Pancreas (tissue), 10 donors: ENCODE measurements around the gene TTLL8. TPM values are rescaled to one million over a fixed set of nuclear protein-coding genes. Genes with fewer than 3 reads are reported as not detected.

ENCODE experiments used
- ATAC-seq, 4 donors: fragments of 200-7000 bp; cut with Tn5 transposase; one replicate each; pipeline versions ENCODE4 v1.8.0 to v1.9.1; 2020; ENCODE audit warnings: mild to moderate bottlenecking in 4 of 4, moderate library complexity in 4 of 4
- DNase-seq, 6 donors: peaks; one replicate each; pipeline ENCODE4 v3.0.0-alpha.2; 2020
- FAIRE-seq: peaks from 2 replicates; lab custom pipeline; 2012; peaks lifted over from hg19 to GRCh38; lab: Jason Lieb, UNC
- H3K27ac ChIP-seq, 4 donors: fragments of 200-600 bp; sonication (generic); 1 replicate in 3 of 4; 2 replicates in 1 of 4; pipeline versions ENCODE4 v1.5.0 to v1.8.0; 2020
- H3K27me3 ChIP-seq, 4 donors: fragments of 200-600 bp; one replicate each; pipeline ENCODE4 v1.8.0; 2021
- H3K36me3 ChIP-seq, 3 donors: fragments of 200-600 bp; sonication (generic) in 1 of 3; one replicate each; pipeline versions ENCODE4 v1.5.0 to v1.8.0; 2020 to 2021
- H3K4me1 ChIP-seq, 3 donors: fragments of 200-600 bp; one replicate each; pipeline ENCODE4 v1.8.0; 2021
- H3K4me3 ChIP-seq, 4 donors: fragments of 200-600 bp; sonication (generic) in 2 of 4; one replicate each; pipeline versions ENCODE4 v1.5.0 to v1.8.0; 2020 to 2021
- H3K9me3 ChIP-seq, 4 donors: fragments of 200-600 bp; one replicate each; pipeline ENCODE4 v1.8.0; 2021
- CTCF ChIP-seq, 4 donors: fragments of 200-600 bp; sonication (generic) in 3 of 4; IDR thresholded peaks; one replicate each; pipeline versions ENCODE4 v1.5.0 to v1.8.0; 2021; ENCODE audit warnings: antibody characterized with exemption in 4 of 4
- WGBS, 2 donors: extraction: QIAGEN DNeasy Blood & Tissue Kit; methylation state at CpG; one replicate each; pipeline ENCODE4 v1.1.7; 2013; 5-methylcytosine and 5-hydroxymethylcytosine counted together
- intact Hi-C, 3 donors: fragments of 100-400 bp; cut with DNase I; formaldehyde crosslinking; loops; one replicate each; pipeline versions ENCODE4 v1.11.1 to v1.14.2; 2022
- polyA plus RNA-seq, 2 donors: library from polyadenylated mRNA; stranded (reverse); fragments of 200-250 nt; gene quantifications; one replicate each; pipeline ENCODE4 v1.2.3, GENCODE V29; 2013
- total RNA-seq, 6 donors: library from RNA; stranded (reverse); fragmentation: NEBNext Ultra II Directional in 4 of 6; extraction: Animal tissue kit (Norgen Biotek cat#: 25700) in 4 of 6; gene quantifications; one replicate each; pipeline versions ENCODE4 v1.2.1 to v1.2.4, GENCODE V29; 2021 to 2023
- donor health status: healthy with polysubstance abuse.
- donor health status: DM: no; HTN: no; CAD: no; lungs with moderate emphysema.
- donor health status: DM: no; HTN: no; CAD: no.
- donor health status: control.
- donor health status: control.
- donor health status: Bipolar disorder and iron deficiency.
- donor health status: DM: yes; HTN: yes; CAD: no.
- donor health status: DM: no; HTN: no; CAD: no.
- donor health status: DM: no; HTN: no; CAD: no.
- donor health status: DM: yes; HTN: yes; CAD: no.

Gene TTLL8
- total and polyA plus RNA-seq, 8 donors: not detected

DNA sequence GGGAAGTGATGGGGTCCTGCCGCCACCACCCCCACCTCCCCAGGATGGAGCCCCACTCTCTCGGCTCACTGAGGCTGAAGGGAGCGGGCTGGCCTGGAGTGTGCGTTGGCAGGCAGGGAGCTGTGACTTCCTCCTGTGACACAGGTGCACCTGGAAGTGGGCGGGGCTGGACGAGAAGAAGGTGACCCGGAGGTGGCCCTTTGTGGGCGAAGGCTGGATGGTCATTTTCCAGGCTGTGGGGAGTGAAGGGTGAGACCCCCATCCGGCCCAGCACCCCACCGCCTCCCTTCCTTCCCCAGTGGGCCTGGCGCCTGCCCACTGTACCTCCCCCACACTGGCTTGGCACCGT lies 60.9 kb downstream of the TTLL8 start:
- Histone ChIP-seq H3K27me3 (no peaks in the 10 kb centered on the region), H3K9me3 (no peaks in the 10 kb centered on the region), H3K4me1 (no peaks in the 10 kb centered on the region), H3K27ac (no peak overlapping the region), H3K36me3 (no peaks in the 10 kb centered on the region), H3K4me3 (no peak overlapping the region)
- intact Hi-C loops: no loop called here
- FAIRE-seq (no peak), ATAC-seq (peak in 3 of 4 donors; percentile 33 to 46 (median 39)), DNase-seq (peak in 4 of 6 donors; percentile 22 to 70 (median 53))
- TF ChIP-seq CTCF (IDR thresholded peaks at IDR 0.05): no peak
- 65 to 70% methylated on average over 10 to 12 of the region's 12 CpGs for whole genome bisulfite sequencing, 2 donors

GRCh38 chr22:49996518-49997250 lies 61.4 kb downstream of the TTLL8 start:
- Histone ChIP-seq H3K4me3 (no peak overlapping the region), H3K9me3 (no peaks in the 10 kb centered on the region), H3K4me1 (no peaks in the 10 kb centered on the region), H3K36me3 (no peaks in the 10 kb centered on the region), H3K27ac (no peak overlapping the region), H3K27me3 (no peaks in the 10 kb centered on the region)
- DNase-seq: peak in 3 of 6 donors; percentile 43 to 67 (median 50)
- FAIRE-seq: no peak
- TF ChIP-seq CTCF (IDR thresholded peaks at IDR 0.05): no peak
- ATAC-seq: no peak
- 84 to 88% methylated on average over 16 to 19 of the region's 19 CpGs for WGBS, 2 donors
- intact Hi-C loops: no loop called here

DNA sequence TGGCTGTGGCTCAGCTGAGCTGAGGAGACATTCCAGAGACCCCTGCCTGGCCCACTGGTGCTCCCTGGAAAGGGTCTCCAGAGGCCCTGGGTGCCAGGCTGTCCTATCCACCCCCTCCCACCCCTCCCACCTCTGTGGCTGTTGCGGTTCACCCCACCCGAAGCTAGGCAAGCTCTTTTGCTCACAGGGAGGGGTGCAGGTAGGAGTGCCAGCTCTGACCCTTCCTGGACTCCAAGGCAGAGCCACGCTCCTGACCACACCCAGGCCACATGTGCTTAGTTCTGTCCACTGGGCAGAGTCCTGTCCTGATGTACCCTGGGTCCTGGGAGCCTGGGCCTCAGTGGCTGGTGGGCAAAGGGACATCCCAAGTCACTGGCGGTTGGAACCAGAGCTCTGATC lies 62.0 kb downstream of the TTLL8 start:
- Histone ChIP-seq H3K27me3 (no peaks in the 10 kb centered on the region), H3K4me3 (no peak overlapping the region), H3K27ac (no peak overlapping the region), H3K36me3 (no peaks in the 10 kb centered on the region), H3K9me3 (no peaks in the 10 kb centered on the region), H3K4me1 (no peaks in the 10 kb centered on the region)
- DNase-seq (peak in 2 of 6 donors; percentile 47 to 52), FAIRE-seq (no peak), ATAC-seq (no peak)
- 83 to 93% methylated on average over 3 to 4 of the region's 4 CpGs for WGBS, 2 donors
- intact Hi-C loops: no loop called here
- no peak for TF ChIP-seq CTCF (IDR thresholded peaks at IDR 0.05)

DNA sequence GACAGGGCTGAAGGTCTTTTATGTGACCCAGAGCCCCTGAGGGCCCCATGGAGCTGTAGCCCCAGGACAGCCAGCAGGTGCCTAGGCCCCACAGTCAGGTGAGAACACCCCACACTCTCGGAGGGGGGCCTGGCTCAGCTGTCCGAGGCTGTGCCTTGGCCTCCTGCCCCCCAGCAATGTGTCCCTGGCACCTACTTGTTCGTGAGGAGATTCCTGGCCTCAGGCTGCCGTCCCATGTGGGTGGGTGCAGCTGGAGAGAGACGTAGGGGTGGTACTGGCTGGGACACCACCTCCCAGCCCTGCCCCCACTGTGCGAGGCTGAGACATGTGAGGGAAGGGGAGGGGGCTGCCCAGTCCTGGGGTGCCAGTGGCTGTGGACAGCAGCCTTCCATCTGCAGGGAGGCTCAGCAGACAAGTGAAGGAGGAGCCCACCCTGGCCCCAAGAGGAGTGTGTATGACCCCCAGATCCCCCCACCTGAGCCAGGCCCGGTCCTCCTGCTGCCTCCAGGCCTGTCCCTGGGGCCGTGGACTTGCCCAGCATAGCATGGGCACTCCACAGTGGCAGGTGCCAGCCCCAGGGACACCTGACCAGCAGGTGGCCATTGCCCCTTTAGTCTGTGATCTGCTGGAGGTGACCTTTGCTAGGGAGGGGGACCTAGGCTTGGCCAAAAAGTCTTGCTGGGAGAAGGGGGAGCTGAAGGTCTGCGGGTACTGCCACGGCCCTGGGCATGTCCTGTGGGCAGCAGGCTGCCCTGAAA lies 62.6 kb downstream of the TTLL8 start:
- no peak overlapping the region for H3K27ac ChIP-seq
- H3K36me3 ChIP-seq: no peaks in the 10 kb centered on the region
- intact Hi-C loops: no loop called here
- no peaks in the 10 kb centered on the region for H3K4me1 ChIP-seq
- DNase-seq (peak in 2 of 6 donors; percentile 51 to 60), FAIRE-seq (no peak), ATAC-seq (no peak)
- H3K27me3 ChIP-seq: no peaks in the 10 kb centered on the region
- 76 to 79% methylated on average over 10 of the region's 10 CpGs for WGBS, 2 donors
- no peak overlapping the region for H3K4me3 ChIP-seq
- TF ChIP-seq CTCF (IDR thresholded peaks at IDR 0.05): no peak
- no peaks in the 10 kb centered on the region for H3K9me3 ChIP-seq

GRCh38 chr22:49995041-49995360 lies 63.1 kb downstream of the TTLL8 start:
- Histone ChIP-seq H3K36me3 (no peaks in the 10 kb centered on the region), H3K4me1 (no peaks in the 10 kb centered on the region), H3K27me3 (no peaks in the 10 kb centered on the region), H3K9me3 (no peaks in the 10 kb centered on the region), H3K27ac (no peak overlapping the region), H3K4me3 (no peak overlapping the region)
- ATAC-seq (no peak), DNase-seq (peak in 1 of 6 donors; percentile 50), FAIRE-seq (no peak)
- intact Hi-C loops: no loop called here
- WGBS, 2 donors: 54 to 61% methylated on average over 3 of the region's 3 CpGs
- no peak for TF ChIP-seq CTCF (IDR thresholded peaks at IDR 0.05)
